Measurements from ENCODE around the gene MRPL18. TPM values are rescaled to one million over a fixed set of nuclear protein-coding genes. Genes with fewer than 3 reads are reported as not detected.

Gene MRPL18
- total and polyA plus RNA-seq, 2 of the 8 experiments (the other 6 are each of a cell fraction or from before 2014, with no cell fraction given): 58.7 to 79.8 TPM

- TF ChIP-seq ATF3 (IDR thresholded peaks at IDR 0.05; ENCODE audit: insufficient read depth, low read depth, low read length) (no peak), KDM1A (IDR thresholded peaks at IDR 0.05; ENCODE audit: borderline replicate concordance, low read length) (no peak), POLR2AphosphoS5 (IDR thresholded peaks at IDR 0.05; ENCODE audit: low read depth, low read length) (no peak), CBX8 (IDR thresholded peaks at IDR 0.05; ENCODE audit: borderline replicate concordance, low read depth, low read length) (no peak), CTCF (IDR thresholded peaks at IDR 0.05; ENCODE audit: control extremely low read depth in 1 of 3, insufficient read depth in 1 of 3, low read depth in 1 of 3, low read length in 3 of 3) (no peak)
Observed at GRCh38 chr6:159813781-159814180, 23.5 kb downstream of the MRPL18 start (continued).

All from H1 (cell line).